ENCODE data around the gene ADD1.

GRCh38 chr4:2906218-2906617 is 62.6 kb downstream of the ADD1 start:
- TF ChIP-seq CTCF (optimal IDR thresholded peaks at IDR 0.05 in 1 of 3, IDR thresholded peaks at IDR 0.05 in 1 of 3, conservative IDR thresholded peaks at IDR 0.05 in 1 of 3; ENCODE audit: extremely low read depth in 1 of 3, insufficient read depth in 2 of 3, low read length in 3 of 3), result no peak
- no peak for TF ChIP-seq EZH2 (IDR thresholded peaks at IDR 0.05; ENCODE audit: low read length)
